SKM-1 (cell line): Measurements from ENCODE around the gene SPATC1L.

ENCODE experiments used
- DNase-seq: peaks from one replicate; lab custom pipeline; 2025; ENCODE audit not compliant: unreplicated experiment; lab: John Stamatoyannopoulos, UW

SPATC1L gene

GRCh38 chr21:46215436-46216131 lies 31.3 kb upstream of the SPATC1L start:
- no peak for DNase-seq

GRCh38 chr21:46214478-46215340 lies 30.4 kb upstream of the SPATC1L start:
- DNase-seq = no peak

GRCh38 chr21:46213620-46214286 lies 29.5 kb upstream of the SPATC1L start:
- no peak for DNase-seq

- no peak for DNase-seq
These were observed 28.6 kb upstream of the SPATC1L start for GRCh38 chr21:46212721-46213484.

- DNase-seq = no peak
These were observed 27.8 kb upstream of the SPATC1L start for GRCh38 chr21:46211786-46212720.

- no peak for DNase-seq
These were observed 27.1 kb upstream of the SPATC1L start for GRCh38 chr21:46211376-46211775.

- no peak for DNase-seq
These were observed 26.3 kb upstream of the SPATC1L start for GRCh38 chr21:46210378-46211136.

- DNase-seq = no peak
These were observed 24.8 kb upstream of the SPATC1L start for GRCh38 chr21:46208761-46209721.

- no peak for DNase-seq
These were observed 23.8 kb upstream of the SPATC1L start for GRCh38 chr21:46207920-46208591.

GRCh38 chr21:46207006-46207919 lies 23.0 kb upstream of the SPATC1L start:
- no peak for DNase-seq

GRCh38 chr21:46206163-46207005 lies 22.1 kb upstream of the SPATC1L start:
- no peak for DNase-seq

GRCh38 chr21:46205766-46206162 lies 21.5 kb upstream of the SPATC1L start:
- DNase-seq = no peak

GRCh38 chr21:46205166-46205565 lies 20.9 kb upstream of the SPATC1L start:
- DNase-seq = no peak

- DNase-seq = no peak
These were observed 18.9 kb upstream of the SPATC1L start for GRCh38 chr21:46203203-46203600.

- DNase-seq = no peak
These were observed 18.4 kb upstream of the SPATC1L start for GRCh38 chr21:46202592-46203202.
